Fibroblast of lung (primary cell): ENCODE results near the gene ZNF525. TPM values are rescaled to one million over a fixed set of nuclear protein-coding genes. Genes with fewer than 3 reads are reported as not detected.

Experiments
- DNase-seq, 2 donors: peaks; one replicate each; pipeline versions ENCODE4 v3.0.0 to v3.0.0-alpha.2; 2010; ENCODE audit warnings: low read depth in 2 of 2
- H2AFZ ChIP-seq: 2 replicates; pipeline ENCODE4 v1.5.1; 2012; ENCODE audit warnings: low read length, control low read depth, inconsistent platforms
- H3K27ac ChIP-seq: 2 replicates; pipeline ENCODE4 v1.5.1; 2011; ENCODE audit warnings: low read length, control low read depth; ENCODE audit not compliant: insufficient read depth
- H3K27me3 ChIP-seq: 2 replicates; pipeline ENCODE4 v1.5.1; 2011; ENCODE audit warnings: mild to moderate bottlenecking, low read length; ENCODE audit not compliant: control insufficient read depth, insufficient read depth
- H3K36me3 ChIP-seq: 2 replicates; pipeline ENCODE4 v1.5.1; 2011; ENCODE audit warnings: low read length; ENCODE audit not compliant: control insufficient read depth, insufficient read depth
- H3K4me1 ChIP-seq: 2 replicates; pipeline ENCODE4 v1.5.1; 2011; ENCODE audit warnings: low read length; ENCODE audit not compliant: control insufficient read depth, insufficient read depth; ENCODE audit errors: extremely low read depth
- H3K4me2 ChIP-seq: 2 replicates; pipeline ENCODE4 v1.5.1; 2011; ENCODE audit warnings: low read length, control low read depth; ENCODE audit not compliant: insufficient read depth; ENCODE audit errors: extremely low read depth
- H3K4me3 ChIP-seq, 4 experiments: fragments of 200-600 bp in 1 of 4; sonication (generic) in 1 of 4; replicated peaks in 1 of 4; 2 replicates each; pipeline ENCODE4 v1.5.1; 2011 to 2016; ENCODE audit warnings: low read length in 4 of 4, low read depth in 3 of 4, mild to moderate bottlenecking in 3 of 4, control low read depth in 2 of 4, inconsistent platforms in 1 of 4, mixed read lengths in 1 of 4; ENCODE audit not compliant: insufficient read depth in 1 of 4; ENCODE audit errors: control extremely low read depth in 1 of 4
- H3K79me2 ChIP-seq: 2 replicates; pipeline ENCODE4 v1.5.1; 2012; ENCODE audit warnings: mild to moderate bottlenecking, low read length, inconsistent platforms; ENCODE audit not compliant: control insufficient read depth, insufficient read depth
- H3K9ac ChIP-seq: 2 replicates; pipeline ENCODE4 v1.5.1; 2011; ENCODE audit warnings: mild to moderate bottlenecking, low read length, control low read depth; ENCODE audit not compliant: insufficient read depth
- H3K9me3 ChIP-seq: 2 replicates; pipeline ENCODE4 v1.5.1; 2012; ENCODE audit warnings: low read depth, low read length; ENCODE audit not compliant: control insufficient read depth, insufficient read depth
- H4K20me1 ChIP-seq: 2 replicates; pipeline ENCODE4 v1.5.1; 2011; ENCODE audit warnings: low read length; ENCODE audit not compliant: control insufficient read depth, insufficient read depth; ENCODE audit errors: extremely low read depth
- CTCF ChIP-seq, 2 donors: IDR thresholded peaks in 1 of 2; conservative IDR thresholded peaks in 1 of 2; 1 replicate in 1 of 2; 2 replicates in 1 of 2; pipeline ENCODE4 v1.5.1; 2011 to 2012; ENCODE audit warnings: low read length in 2 of 2, control low read depth in 1 of 2, inconsistent platforms in 1 of 2, low read depth in 1 of 2, mild to moderate bottlenecking in 1 of 2
- EZH2 ChIP-seq: IDR thresholded peaks from 2 replicates; pipeline ENCODE4 v1.5.1; 2012; ENCODE audit warnings: low read length, control low read depth, mild to moderate bottlenecking; ENCODE audit errors: missing control alignments
- polyA plus RNA-seq, 2 donors: library from polyadenylated mRNA; depleted of rRNA in 1 of 2; stranded (reverse) in 1 of 2; unstranded in 1 of 2; fragments of >200 nt; gene quantifications; 2 replicates each; pipeline ENCODE4 v1.2.1, GENCODE V29; 2011 to 2012; ENCODE audit warnings: missing spikeins in 1 of 2
- total RNA-seq: library from RNA; depleted of rRNA; stranded (reverse); fragments of >200 nt; gene quantifications from 2 replicates; pipeline ENCODE4 v1.2.1, GENCODE V29; 2014

Gene ZNF525
- total and polyA plus RNA-seq, 2 donors (not counting 1 experiment from before 2014, with no cell fraction given): 4.8 to 6.8 TPM

- Histone ChIP-seq H3K9me3 (no peaks in the 10 kb centered on the region), H3K4me2 (no peak overlapping the region), H3K79me2 (no peaks in the 10 kb centered on the region), H3K9ac (no peak overlapping the region), H3K27me3 (no peaks in the 10 kb centered on the region), H3K27ac (no peak overlapping the region), H2AFZ (no peak overlapping the region), H3K4me3 (no peak overlapping the region), H3K36me3 (no peaks in the 10 kb centered on the region), H3K4me1 (no peaks in the 10 kb centered on the region), H4K20me1 (no peaks in the 10 kb centered on the region)
- TF ChIP-seq CTCF (conservative IDR thresholded peaks at IDR 0.05 in 1 of 2, IDR thresholded peaks at IDR 0.05 in 1 of 2; ENCODE audit: low read depth in 1 of 2, low read length in 2 of 2) (no peak), EZH2 (no peak)
- no peak for DNase-seq
Measured at GRCh38 chr19:53374743-53375142, 9.2 kb downstream of the ZNF525 start.

GRCh38 chr19:53381376-53381775 is 15.9 kb downstream of the ZNF525 start:
- DNase-seq: no peak
- TF ChIP-seq EZH2 (no peak), CTCF (conservative IDR thresholded peaks at IDR 0.05 in 1 of 2, IDR thresholded peaks at IDR 0.05 in 1 of 2; ENCODE audit: low read depth in 1 of 2, low read length in 2 of 2) (no peak)

GRCh38 chr19:53388168-53388567 is 22.7 kb downstream of the ZNF525 start:
- Histone ChIP-seq H2AFZ (no peak overlapping the region), H3K4me2 (no peak overlapping the region), H3K27ac (no peak overlapping the region), H3K4me1 (no peaks in the 10 kb centered on the region), H3K36me3 (no peaks in the 10 kb centered on the region), H3K27me3 (no peaks in the 10 kb centered on the region), H3K9me3 (no peaks in the 10 kb centered on the region), H4K20me1 (no peaks in the 10 kb centered on the region), H3K79me2 (no peaks in the 10 kb centered on the region), H3K9ac (no peak overlapping the region), H3K4me3 (no peak overlapping the region)
- peak; percentile 8 to 33 for DNase-seq
- TF ChIP-seq EZH2: no peak
- TF ChIP-seq CTCF (conservative IDR thresholded peaks at IDR 0.05 in 1 of 2, IDR thresholded peaks at IDR 0.05 in 1 of 2; ENCODE audit: low read depth in 1 of 2, low read length in 2 of 2): no peak

More at GRCh38 chr19:53381376-53381775, 15.9 kb downstream of the ZNF525 start:
- H3K9ac ChIP-seq: no peak overlapping the region
- H3K4me2 ChIP-seq: no peak overlapping the region
- H3K79me2 ChIP-seq: no peaks in the 10 kb centered on the region
- no peaks in the 10 kb centered on the region for H3K9me3 ChIP-seq
- no peaks in the 10 kb centered on the region for H3K36me3 ChIP-seq
- no peak overlapping the region for H3K27ac ChIP-seq
- no peak overlapping the region for H2AFZ ChIP-seq
- H3K27me3 ChIP-seq: no peaks in the 10 kb centered on the region
- H3K4me3 ChIP-seq: no peak overlapping the region
- no peaks in the 10 kb centered on the region for H4K20me1 ChIP-seq
- no peaks in the 10 kb centered on the region for H3K4me1 ChIP-seq
